Stomach (tissue), 9 donors: Measurements from ENCODE around the gene JPH3. TPM values are rescaled to one million over a fixed set of nuclear protein-coding genes. Genes with fewer than 3 reads are reported as not detected.

ENCODE experiments used
- DNase-seq, 2 donors: peaks; one replicate each; pipeline versions ENCODE4 v3.0.0 to v3.0.0-alpha.2; 2013 to 2019
- H3K27ac ChIP-seq, 5 donors: fragments of 200-600 bp in 4 of 5; sonication (generic) in 4 of 5; one replicate each; pipeline ENCODE4 v1.5.1; 2013 to 2019; ENCODE audit warnings: mild to moderate bottlenecking in 1 of 5, moderate library complexity in 1 of 5
- H3K27me3 ChIP-seq, 3 donors: fragments of 200-600 bp; sonication (generic); one replicate each; pipeline ENCODE4 v1.5.1; 2017 to 2019; ENCODE audit warnings: mixed run types in 1 of 3
- H3K36me3 ChIP-seq, 4 donors: fragments of 200-600 bp; sonication (generic); 1 replicate in 3 of 4; 2 replicates in 1 of 4; pipeline ENCODE4 v1.5.1; 2016 to 2019
- H3K4me1 ChIP-seq, 4 donors: fragments of 200-600 bp; sonication (generic); one replicate each; pipeline ENCODE4 v1.5.1; 2016 to 2019
- H3K4me3 ChIP-seq, 4 donors: fragments of 200-600 bp; sonication (generic) in 3 of 4; one replicate each; pipeline ENCODE4 v1.5.1; 2016 to 2019; ENCODE audit warnings: mild to moderate bottlenecking in 1 of 4
- H3K9me3 ChIP-seq, 4 donors: fragments of 200-600 bp; sonication (generic); one replicate each; pipeline ENCODE4 v1.5.1; 2016 to 2019
- CTCF ChIP-seq, 7 experiments: fragments of 450-650 bp in 4 of 7; fragments of 200-600 bp in 3 of 7; sonication (generic) in 3 of 7; IDR thresholded peaks; one replicate each; pipeline ENCODE4 v1.5.1; 2016 to 2019; ENCODE audit warnings: antibody characterized with exemption in 7 of 7, control low read depth in 2 of 7, mild to moderate bottlenecking in 1 of 7
- EP300 ChIP-seq: sonication (generic); formaldehyde crosslinking; IDR thresholded peaks from one replicate; pipeline ENCODE4 v1.6.1; 2017; ENCODE audit warnings: antibody characterized with exemption
- POLR2A ChIP-seq, 4 donors: fragments of 450-650 bp; IDR thresholded peaks; one replicate each; pipeline ENCODE4 v1.6.1; 2016; ENCODE audit warnings: antibody characterized with exemption in 4 of 4, control low read depth in 2 of 4, mild to moderate bottlenecking in 1 of 4, moderate library complexity in 1 of 4
- POLR2AphosphoS5 ChIP-seq, 3 donors: sonication (generic); formaldehyde crosslinking; IDR thresholded peaks; one replicate each; pipeline ENCODE4 v1.6.1; 2016; ENCODE audit warnings: antibody characterized with exemption in 3 of 3
- WGBS, 5 donors: extraction: QIAGEN DNeasy Blood & Tissue Kit in 3 of 5; methylation state at CpG; one replicate each; pipeline versions ENCODE4 v1.1.5 to v1.1.7; 2013 to 2018; 5-methylcytosine and 5-hydroxymethylcytosine counted together
- intact Hi-C: fragments of 100-400 bp; cut with DNase I; formaldehyde crosslinking; loops from one replicate; pipeline ENCODE4 v1.15.1; 2023; ENCODE audit warnings: low total_unique reads
- polyA plus RNA-seq, 3 donors: library from polyadenylated mRNA; stranded (reverse); fragments of 200-250 nt; gene quantifications; one replicate each; pipeline ENCODE4 v1.2.3, GENCODE V29; 2013
- total RNA-seq, 5 donors: library from RNA; depleted of rRNA; stranded (reverse); fragments of >200 nt; gene quantifications; one replicate each; pipeline versions ENCODE4 v1.1.0 to v1.2.3, GENCODE V29; 2014 to 2016
- donor health status: healthy with polysubstance abuse.
- donor health status: Bipolar disorder and iron deficiency.
- donor health status: healthy.

Gene JPH3
- total and polyA plus RNA-seq, 8 donors = 0.31 to 1.3 (median 0.66) TPM; not detected in 2

- Histone ChIP-seq H3K27me3 (peaks cover 0 to 57% (median 3%) of the 10 kb centered on the region in 3 donors), H3K4me3 (no peak overlapping the region), H3K9me3 (no peaks in the 10 kb centered on the region), H3K36me3 (no peaks in the 10 kb centered on the region), H3K27ac (no peak overlapping the region), H3K4me1 (no peaks in the 10 kb centered on the region)
- 80 to 90% (median 85%) methylated on average over 6 of the region's 6 CpGs for WGBS, 5 donors
- no peak for DNase-seq
- no peak for TF ChIP-seq CTCF (IDR thresholded peaks at IDR 0.05)
- TF ChIP-seq POLR2A (IDR thresholded peaks at IDR 0.05) = no peak
- intact Hi-C loops = no loop called here
Measured at GRCh38 chr16:87611456-87611855, 9.1 kb downstream of the JPH3 start.

- intact Hi-C loops = no loop called here
- H3K9me3 ChIP-seq = no peaks in the 10 kb centered on the region
- no peak overlapping the region for H3K27ac ChIP-seq
- H3K36me3 ChIP-seq = no peaks in the 10 kb centered on the region
- H3K27me3 ChIP-seq = peaks cover 0 to 57% (median 18%) of the 10 kb centered on the region in 3 donors
- no peak overlapping the region for H3K4me3 ChIP-seq
- no peak for TF ChIP-seq CTCF (IDR thresholded peaks at IDR 0.05)
- TF ChIP-seq EP300 = no peak
- TF ChIP-seq POLR2AphosphoS5 (IDR thresholded peaks at IDR 0.05) = no peak
- TF ChIP-seq POLR2A (IDR thresholded peaks at IDR 0.05) = no peak
- DNase-seq = no peak
- no peaks in the 10 kb centered on the region for H3K4me1 ChIP-seq
- 78 to 83% (median 79%) methylated on average over 7 to 10 of the region's 10 CpGs for WGBS, 5 donors
Measured at GRCh38 chr16:87613961-87614360, 11.7 kb downstream of the JPH3 start.

GRCh38 chr16:87615621-87616041, 13.3 kb downstream of the JPH3 start:
- WGBS, 5 donors = 63 to 81% (median 76%) methylated on average over 18 to 19 of the region's 19 CpGs
- Histone ChIP-seq H3K27me3 (peaks cover 0 to 66% (median 27%) of the 10 kb centered on the region in 3 donors), H3K9me3 (no peaks in the 10 kb centered on the region), H3K36me3 (no peaks in the 10 kb centered on the region), H3K4me3 (no peak overlapping the region), H3K4me1 (no peaks in the 10 kb centered on the region), H3K27ac (no peak overlapping the region)
- no peak for DNase-seq
- no peak for TF ChIP-seq POLR2AphosphoS5 (IDR thresholded peaks at IDR 0.05)
- TF ChIP-seq EP300 = no peak
- no peak for TF ChIP-seq POLR2A (IDR thresholded peaks at IDR 0.05)
- no peak for TF ChIP-seq CTCF (IDR thresholded peaks at IDR 0.05)
- intact Hi-C loops = no loop called here

GRCh38 chr16:87616556-87616955, 14.2 kb downstream of the JPH3 start:
- no peak for DNase-seq
- Histone ChIP-seq H3K4me1 (no peaks in the 10 kb centered on the region), H3K9me3 (no peaks in the 10 kb centered on the region), H3K36me3 (no peaks in the 10 kb centered on the region), H3K4me3 (no peak overlapping the region), H3K27ac (no peak overlapping the region), H3K27me3 (peaks cover 0 to 71% (median 27%) of the 10 kb centered on the region in 3 donors)
- intact Hi-C loops = no loop called here
- WGBS, 5 donors = 71 to 83% (median 78%) methylated on average over 16 to 17 of the region's 17 CpGs
- TF ChIP-seq POLR2A (IDR thresholded peaks at IDR 0.05) (no peak), EP300 (no peak), POLR2AphosphoS5 (IDR thresholded peaks at IDR 0.05) (no peak), CTCF (IDR thresholded peaks at IDR 0.05) (no peak)
